OCI-LY1 (cell line): ENCODE measurements around the gene LCN2.

Experiments used
- H2AFZ ChIP-seq: fragments of 200-600 bp; sonication (generic), shearing (Covaris generic); 2 replicates; pipeline ENCODE4 v1.6.0; 2014; ENCODE audit warnings: antibody characterized with exemption, mild to moderate bottlenecking, low read length
- H3F3A ChIP-seq: fragments of 200-600 bp; sonication (generic), shearing (Covaris generic); 2 replicates; pipeline ENCODE4 v1.6.0; 2014; ENCODE audit warnings: mild to moderate bottlenecking, antibody characterized with exemption, low read length, moderate library complexity; ENCODE audit not compliant: insufficient read depth
- H3K27ac ChIP-seq: fragments of 200-600 bp; sonication (generic); 2 replicates; pipeline ENCODE4 v1.5.1; 2014; ENCODE audit warnings: low read length, mixed run types, mild to moderate bottlenecking, low read depth; ENCODE audit not compliant: poor library complexity, severe bottlenecking
- H3K27me3 ChIP-seq: fragments of 200-600 bp; sonication (generic); 2 replicates; pipeline ENCODE4 v1.6.0; 2014; ENCODE audit warnings: antibody characterized with exemption, mild to moderate bottlenecking, low read length, moderate library complexity; ENCODE audit not compliant: insufficient read depth
- H3K36me3 ChIP-seq: fragments of 200-600 bp; sonication (generic); 2 replicates; pipeline ENCODE4 v1.6.1; 2014; ENCODE audit warnings: mild to moderate bottlenecking, antibody characterized with exemption, low read length, moderate library complexity, mixed read lengths; ENCODE audit not compliant: insufficient read depth
- H3K4me1 ChIP-seq: fragments of 200-600 bp; sonication (generic); 2 replicates; pipeline ENCODE4 v1.5.1; 2014; ENCODE audit warnings: mild to moderate bottlenecking, low read length, moderate library complexity; ENCODE audit not compliant: insufficient read depth, severe bottlenecking
- H3K4me2 ChIP-seq: fragments of 200-600 bp; sonication (generic), shearing (Covaris generic); 2 replicates; pipeline ENCODE4 v1.6.1; 2014; ENCODE audit warnings: low read length
- H3K4me3 ChIP-seq: fragments of 200-600 bp; sonication (generic); 2 replicates; pipeline ENCODE4 v1.5.1; 2014; ENCODE audit warnings: low read length, low read depth, mild to moderate bottlenecking, mixed read lengths; ENCODE audit not compliant: poor library complexity, severe bottlenecking
- H3K79me2 ChIP-seq: fragments of 200-600 bp; shearing (Covaris generic); 2 replicates; pipeline ENCODE4 v1.6.1; 2016; ENCODE audit warnings: mixed run types, low read length, mixed read lengths; ENCODE audit not compliant: insufficient read depth
- H3K9ac ChIP-seq: fragments of 200-600 bp; sonication (generic), shearing (Covaris generic); 2 replicates; pipeline ENCODE4 v1.6.1; 2014; ENCODE audit warnings: mild to moderate bottlenecking, low read length, mixed read lengths
- H3K9me2 ChIP-seq: fragments of 200-600 bp; sonication (generic), shearing (Covaris generic); 2 replicates; pipeline ENCODE4 v1.6.1; 2014; ENCODE audit warnings: low read depth, mild to moderate bottlenecking, low read length, mixed read lengths
- H3K9me3 ChIP-seq: fragments of 200-600 bp; shearing (Covaris generic); 2 replicates; pipeline ENCODE4 v1.6.1; 2014; ENCODE audit warnings: low read length, mixed read lengths
- H4K20me1 ChIP-seq: fragments of 200-600 bp; sonication (generic), shearing (Covaris generic); 2 replicates; pipeline ENCODE4 v1.6.0; 2016; ENCODE audit warnings: mild to moderate bottlenecking, low read length; ENCODE audit not compliant: insufficient read depth
- EZH2 ChIP-seq: fragments of 200-600 bp; sonication (generic), shearing (Covaris generic); IDR thresholded peaks from 2 replicates; pipeline ENCODE4 v1.8.0; 2017; ENCODE audit warnings: borderline replicate concordance, mixed run types, mild to moderate bottlenecking, antibody characterized with exemption, low read length, moderate library complexity, mixed read lengths
- TF ChIP-seq, protein P1 (sequence below): fragments of 200-600 bp; sonication (generic), shearing (Covaris generic); IDR thresholded peaks from 2 replicates; pipeline ENCODE4 v1.5.1; 2017; ENCODE audit warnings: mild to moderate bottlenecking, antibody characterized with exemption, low read length, moderate library complexity, mixed read lengths

LCN2 gene

DNA sequence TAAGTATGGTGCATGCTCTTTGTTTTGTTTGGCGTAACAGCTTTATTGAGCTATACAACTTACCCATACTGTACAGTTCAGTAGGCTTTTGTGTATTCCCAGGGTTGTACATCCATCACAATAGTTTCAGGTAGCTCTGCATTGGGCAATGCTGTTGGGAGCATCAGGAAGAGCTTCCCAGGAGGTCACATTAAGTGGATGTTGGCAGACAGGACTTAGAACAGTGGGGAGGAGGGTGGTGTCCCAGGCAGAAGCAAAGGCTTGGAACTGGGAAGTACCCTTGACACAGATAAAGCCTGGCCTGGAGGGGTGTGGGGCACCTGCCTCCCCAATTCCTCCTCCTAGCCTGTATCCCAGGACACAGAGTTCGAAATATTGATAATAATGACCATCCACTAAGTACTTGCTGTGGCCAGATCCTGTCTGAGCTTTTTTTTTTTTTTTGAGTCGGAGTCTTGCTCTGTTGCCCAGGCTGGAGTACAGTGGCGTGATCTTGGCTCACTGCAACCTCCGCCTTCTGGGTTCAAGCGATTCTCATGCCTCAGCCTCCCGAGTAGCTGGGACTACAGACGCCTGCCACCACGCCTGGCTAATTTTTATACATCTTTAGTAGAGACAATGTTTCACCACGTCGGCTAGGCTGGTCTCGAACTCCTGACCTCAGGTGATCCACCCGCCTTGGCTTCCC, 12.1 kb downstream of the LCN2 start:
- H4K20me1 ChIP-seq = no peaks in the 10 kb centered on the region
- peaks cover 33% of the 10 kb centered on the region for H3K36me3 ChIP-seq
- no peak overlapping the region for H2AFZ ChIP-seq
- H3K4me2 ChIP-seq = peak overlapping the region; percentile 78
- H3K4me3 ChIP-seq = peak overlapping the region; percentile 89
- H3K4me1 ChIP-seq = peaks cover 15% of the 10 kb centered on the region
- no peaks in the 10 kb centered on the region for H3K9me3 ChIP-seq
- H3K9ac ChIP-seq = peak overlapping the region; percentile 85; the same call in 1 of the 2 replicates
- H3F3A ChIP-seq = no peaks in the 10 kb centered on the region
- no peak overlapping the region for H3K27ac ChIP-seq
- no peaks in the 10 kb centered on the region for H3K79me2 ChIP-seq
- no peaks in the 10 kb centered on the region for H3K27me3 ChIP-seq
- no peaks in the 10 kb centered on the region for H3K9me2 ChIP-seq
- TF ChIP-seq, protein P1, sequence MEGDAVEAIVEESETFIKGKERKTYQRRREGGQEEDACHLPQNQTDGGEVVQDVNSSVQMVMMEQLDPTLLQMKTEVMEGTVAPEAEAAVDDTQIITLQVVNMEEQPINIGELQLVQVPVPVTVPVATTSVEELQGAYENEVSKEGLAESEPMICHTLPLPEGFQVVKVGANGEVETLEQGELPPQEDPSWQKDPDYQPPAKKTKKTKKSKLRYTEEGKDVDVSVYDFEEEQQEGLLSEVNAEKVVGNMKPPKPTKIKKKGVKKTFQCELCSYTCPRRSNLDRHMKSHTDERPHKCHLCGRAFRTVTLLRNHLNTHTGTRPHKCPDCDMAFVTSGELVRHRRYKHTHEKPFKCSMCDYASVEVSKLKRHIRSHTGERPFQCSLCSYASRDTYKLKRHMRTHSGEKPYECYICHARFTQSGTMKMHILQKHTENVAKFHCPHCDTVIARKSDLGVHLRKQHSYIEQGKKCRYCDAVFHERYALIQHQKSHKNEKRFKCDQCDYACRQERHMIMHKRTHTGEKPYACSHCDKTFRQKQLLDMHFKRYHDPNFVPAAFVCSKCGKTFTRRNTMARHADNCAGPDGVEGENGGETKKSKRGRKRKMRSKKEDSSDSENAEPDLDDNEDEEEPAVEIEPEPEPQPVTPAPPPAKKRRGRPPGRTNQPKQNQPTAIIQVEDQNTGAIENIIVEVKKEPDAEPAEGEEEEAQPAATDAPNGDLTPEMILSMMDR = no peak
- no peak for TF ChIP-seq EZH2

DNA sequence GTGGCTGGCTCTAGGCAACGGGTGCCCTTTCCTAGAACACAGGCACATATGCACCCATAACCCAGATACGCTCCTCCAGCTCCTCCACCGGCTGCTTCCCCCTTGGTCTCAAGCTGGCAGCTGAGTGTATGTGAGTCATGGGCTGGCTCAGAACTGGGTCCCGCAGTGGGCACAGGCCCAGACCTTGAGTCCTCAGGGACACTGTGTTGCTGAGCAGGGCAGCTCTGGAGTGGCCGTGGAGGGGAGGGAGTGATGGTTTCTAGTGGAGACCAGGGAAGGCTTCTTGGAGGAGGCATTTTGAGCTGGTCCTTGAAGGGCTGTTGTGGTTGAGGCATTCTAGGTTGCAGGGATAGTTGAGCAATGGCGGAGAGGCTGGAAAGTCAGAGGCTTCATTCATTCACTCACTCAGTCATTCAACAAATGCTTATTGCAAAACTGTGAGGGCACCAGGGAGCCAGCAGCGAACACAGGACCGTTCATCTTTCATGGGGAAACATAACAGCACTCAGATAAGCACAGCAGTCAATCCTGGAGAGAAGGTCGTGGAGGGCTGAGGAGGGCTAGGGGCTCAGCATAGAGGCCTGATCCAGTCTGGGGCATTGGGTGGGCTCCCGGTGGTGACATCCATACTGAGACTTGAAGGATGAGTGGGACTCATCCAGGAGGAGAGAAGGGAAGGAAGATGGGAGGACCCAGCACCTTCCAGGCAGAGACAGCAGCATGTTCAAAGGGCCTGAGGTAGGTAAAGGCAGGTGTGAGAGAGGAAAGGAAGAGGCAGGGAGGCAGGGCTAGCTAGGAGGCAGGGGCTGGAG, 13.2 kb downstream of the LCN2 start:
- Histone ChIP-seq H3K9me2 (no peaks in the 10 kb centered on the region), H3K4me3 (no peak overlapping the region), H3K4me2 (no peak overlapping the region), H3K27me3 (no peaks in the 10 kb centered on the region), H3K4me1 (peaks cover 15% of the 10 kb centered on the region), H4K20me1 (no peaks in the 10 kb centered on the region), H3K79me2 (no peaks in the 10 kb centered on the region), H3K36me3 (peaks cover 43% of the 10 kb centered on the region), H3F3A (no peaks in the 10 kb centered on the region), H3K9ac (no peak overlapping the region), H3K9me3 (no peaks in the 10 kb centered on the region), H3K27ac (no peak overlapping the region), H2AFZ (no peak overlapping the region)
- TF ChIP-seq, protein P1 = no peak
- TF ChIP-seq EZH2 = no peak

DNA sequence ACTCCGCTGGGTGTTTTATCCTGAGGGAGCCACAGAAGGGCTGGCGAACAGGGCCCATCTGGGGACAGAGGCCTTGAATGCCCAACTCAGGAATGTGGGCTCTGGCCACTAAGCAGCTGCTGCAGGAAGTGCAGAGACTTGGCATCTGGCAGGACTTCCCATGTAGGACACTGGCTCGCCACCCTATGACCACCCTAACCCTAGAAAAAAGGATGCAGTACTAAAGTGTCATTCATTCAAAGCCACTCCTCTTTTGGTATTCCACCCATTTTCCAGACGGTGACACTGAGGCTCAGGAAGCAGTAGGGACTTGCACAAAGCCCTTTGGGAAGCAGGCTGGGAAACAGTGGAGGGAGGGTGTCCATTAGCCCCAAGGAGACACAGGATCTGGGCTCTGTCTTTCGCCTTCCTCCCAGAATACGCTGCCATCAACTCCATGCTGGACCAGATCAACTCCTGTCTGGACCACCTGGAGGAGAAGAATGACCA, 13.8 kb downstream of the LCN2 start:
- H3K9ac ChIP-seq = no peak overlapping the region
- H3K36me3 ChIP-seq = peaks cover 49% of the 10 kb centered on the region
- H3K4me3 ChIP-seq = no peak overlapping the region
- no peak for TF ChIP-seq EZH2
- TF ChIP-seq, protein P1 = no peak
- H3K4me2 ChIP-seq = no peak overlapping the region
- no peaks in the 10 kb centered on the region for H3K9me2 ChIP-seq
- H3K27me3 ChIP-seq = no peaks in the 10 kb centered on the region
- peaks cover 15% of the 10 kb centered on the region for H3K4me1 ChIP-seq
- H4K20me1 ChIP-seq = no peaks in the 10 kb centered on the region
- H2AFZ ChIP-seq = no peak overlapping the region
- H3K27ac ChIP-seq = no peak overlapping the region
- no peaks in the 10 kb centered on the region for H3K9me3 ChIP-seq
- H3K79me2 ChIP-seq = no peaks in the 10 kb centered on the region
- H3F3A ChIP-seq = no peaks in the 10 kb centered on the region
